Stimulated activated CD4-positive, alpha-beta T cell treated with anti-CD3 and anti-CD28 coated beads, Interleukin-4, amount 100 ng/mL, for 1 hour (primary cell): Measurements from ENCODE around the gene ATP13A5.

Experiments used
- DNase-seq: peaks from one replicate; pipeline ENCODE4 v3.0.0-alpha.2; 2020

The ATP13A5 gene

DNA sequence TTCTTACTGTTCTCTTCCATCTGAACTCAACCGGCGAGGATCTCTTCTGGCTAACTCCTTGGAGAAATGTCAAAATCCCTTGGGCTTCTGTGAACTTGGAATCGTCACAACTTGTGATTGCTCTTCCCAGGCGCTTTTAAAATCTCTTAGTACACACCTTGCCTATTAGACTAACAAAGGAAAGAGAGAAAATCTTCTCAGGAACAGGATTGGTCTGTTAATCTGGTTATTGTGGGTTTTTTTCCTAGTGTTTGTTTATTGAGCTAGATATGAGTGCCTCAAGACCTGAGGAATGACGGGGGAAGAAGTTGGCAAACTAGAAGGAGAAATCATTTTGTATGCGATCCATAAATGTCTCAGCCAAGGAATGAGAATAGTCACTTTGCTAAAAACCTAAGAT lies at the start of gene ATP13A5:
TSS of gene ATP13A5 (minus strand) at position 48 of the 400 bp plus-strand sequence. CDS start at position 20, 28 bp downstream.
- DNase-seq, result no peak

DNA sequence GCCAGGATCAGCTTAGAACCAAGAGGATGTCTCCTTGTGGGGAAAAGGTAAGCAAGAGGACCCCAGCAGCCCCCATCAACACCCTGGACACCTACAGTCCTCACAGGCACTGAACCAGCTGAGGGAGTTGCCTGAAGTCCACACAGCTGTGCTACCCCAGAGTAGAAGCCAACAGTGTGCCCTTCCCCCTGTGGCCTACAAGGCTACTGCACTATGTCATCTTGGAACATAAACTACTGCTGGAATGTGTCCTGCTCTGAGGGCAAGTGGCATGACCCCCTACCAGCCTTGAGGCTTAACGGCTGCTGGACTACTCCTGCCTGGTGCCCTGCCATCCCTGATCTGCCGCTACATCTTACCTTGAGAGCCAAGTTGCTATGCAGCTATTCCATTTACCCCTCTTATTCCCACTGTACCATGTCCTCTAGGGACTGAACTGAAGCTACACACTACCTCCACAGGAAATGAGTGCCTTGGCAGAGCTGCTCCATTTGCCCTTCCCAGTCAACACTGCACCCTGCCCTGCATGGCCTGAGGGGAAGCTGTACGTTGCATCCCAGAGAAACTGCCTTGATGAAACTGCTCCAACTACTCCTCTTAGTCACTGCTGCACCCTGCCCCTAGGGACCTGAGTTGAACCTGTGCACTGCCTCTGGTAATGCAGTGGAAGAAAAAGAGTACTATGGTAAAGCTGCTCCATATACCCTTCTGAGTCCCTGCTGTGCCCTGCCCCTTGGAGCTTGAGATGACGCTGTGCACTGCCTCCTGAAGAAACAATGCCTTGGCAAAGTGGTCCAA lies 40.2 kb upstream of the ATP13A5 start:
- no peak for DNase-seq

GRCh38 chr3:193416629-193417028 lies 38.1 kb upstream of the ATP13A5 start:
- no peak for DNase-seq

- no peak for DNase-seq
Measured at GRCh38 chr3:193407688-193408087, 29.1 kb upstream of the ATP13A5 start.

DNA sequence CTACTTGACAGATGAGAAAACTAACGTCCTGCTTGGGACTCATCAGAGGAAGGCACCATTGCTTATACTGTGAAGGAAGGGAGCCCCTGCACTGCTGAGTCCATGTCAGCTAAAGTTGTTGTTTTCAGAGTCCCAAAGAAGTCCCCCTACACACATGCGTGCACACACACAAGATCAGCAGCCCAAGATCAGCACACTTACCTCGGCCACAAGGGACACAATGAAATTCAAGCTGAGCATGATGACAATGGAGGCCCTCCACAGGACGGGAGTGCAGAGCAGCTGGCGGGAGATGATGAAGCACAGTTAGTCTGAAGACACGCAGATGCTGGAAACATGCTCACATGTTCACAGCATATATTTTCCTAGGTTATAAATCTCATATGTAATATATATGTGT lies 28.6 kb upstream of the ATP13A5 start:
- DNase-seq, result no peak

DNA sequence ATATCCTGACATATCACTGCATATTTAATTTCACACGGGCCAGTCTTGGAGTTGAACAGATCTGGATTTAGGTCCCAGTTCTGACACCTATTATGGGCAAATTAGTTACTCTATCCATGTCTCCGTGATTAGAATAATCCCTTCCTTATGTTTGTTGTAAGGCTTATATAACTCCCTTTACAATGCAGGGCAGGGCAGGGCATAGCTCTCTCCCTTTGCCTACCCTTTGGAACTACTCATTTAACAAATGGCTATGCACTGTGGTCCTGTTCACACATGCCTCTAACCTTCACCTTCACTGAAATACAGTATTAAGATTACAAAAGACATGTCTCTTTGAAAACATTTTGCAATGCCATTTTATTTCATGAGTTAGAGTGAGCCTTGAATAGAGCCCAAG lies 24.8 kb upstream of the ATP13A5 start:
- no peak for DNase-seq

DNA sequence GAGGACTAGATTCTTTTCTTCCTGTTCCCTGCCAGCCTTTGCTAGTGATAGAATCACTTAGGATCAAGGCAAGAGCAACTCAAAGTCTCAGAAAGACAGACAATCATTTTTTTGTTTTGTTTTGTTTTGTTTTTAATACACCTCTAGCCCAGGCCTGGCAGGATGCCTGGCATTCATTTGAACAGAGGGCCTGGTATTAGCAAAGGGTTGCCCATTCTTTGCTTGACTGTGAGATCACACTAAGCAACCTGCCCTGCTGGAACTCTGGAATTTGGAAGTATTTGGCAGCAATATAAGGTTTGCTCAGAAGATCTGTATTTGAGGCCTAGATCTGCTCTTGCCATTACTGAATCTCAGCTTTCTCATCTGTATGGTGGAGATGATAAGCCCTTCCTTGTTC lies 21.8 kb upstream of the ATP13A5 start:
- no peak for DNase-seq

- DNase-seq, result no peak
Measured at GRCh38 chr3:193396451-193397244, 18.1 kb upstream of the ATP13A5 start.

GRCh38 chr3:193391902-193392301 lies 13.3 kb upstream of the ATP13A5 start:
- no peak for DNase-seq

DNA sequence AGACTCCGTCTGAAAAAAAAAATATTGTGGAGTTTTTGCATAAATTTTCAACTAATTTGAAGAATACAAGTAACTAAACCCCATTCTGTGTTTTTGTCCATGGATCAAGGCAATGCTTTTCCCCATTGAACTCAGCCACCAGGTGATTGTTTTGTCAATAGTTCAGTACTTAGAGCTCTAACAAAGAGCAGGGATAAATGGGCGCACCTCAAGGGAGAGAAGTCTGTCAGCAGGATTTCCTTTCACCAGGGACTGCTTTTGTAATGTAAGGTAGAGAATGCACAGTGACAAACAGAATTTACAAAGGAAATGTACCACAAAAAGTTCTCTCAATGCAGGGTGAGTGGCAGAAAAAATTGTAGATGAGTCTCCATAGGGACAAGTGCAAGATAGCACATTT lies 10.8 kb upstream of the ATP13A5 start:
- DNase-seq, result no peak

DNA sequence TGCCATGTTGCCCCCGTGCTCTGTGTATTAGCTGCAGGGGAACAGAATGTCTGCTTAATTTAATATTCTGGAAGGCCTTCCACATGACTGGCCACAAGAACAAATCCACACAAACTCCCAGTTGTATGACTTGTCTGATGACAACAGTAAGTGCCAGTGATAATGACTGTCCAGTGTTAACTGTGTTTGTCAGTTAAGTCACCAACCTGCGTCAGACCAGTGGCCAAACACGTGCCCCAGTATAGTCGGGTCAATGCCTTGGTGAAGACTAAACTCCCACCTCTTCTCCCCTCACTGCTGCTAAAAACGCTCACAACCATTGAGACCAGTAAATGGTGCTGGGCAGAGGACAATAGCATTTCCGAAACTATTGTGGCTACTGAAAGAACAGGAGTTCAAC lies 9.8 kb upstream of the ATP13A5 start:
- no peak for DNase-seq

DNA sequence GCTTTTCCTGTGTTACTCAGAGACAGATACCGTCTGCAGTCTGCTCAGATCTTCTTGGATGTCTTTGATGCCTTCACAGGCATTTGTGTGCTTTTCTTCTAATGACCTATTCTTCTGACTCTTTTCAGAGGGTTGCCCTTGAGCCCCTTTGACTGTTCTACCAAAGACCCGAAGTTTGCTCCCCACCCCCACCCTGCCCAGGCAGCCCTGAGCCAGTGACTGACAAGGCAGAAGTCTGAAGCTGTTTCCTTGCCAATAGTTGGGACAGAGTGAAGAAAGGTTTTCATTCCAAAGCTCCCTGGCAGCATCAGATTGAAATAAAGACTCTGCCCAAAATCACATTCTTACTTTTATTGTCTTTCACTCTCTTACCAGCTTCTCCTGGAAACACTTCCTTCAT lies 9.0 kb upstream of the ATP13A5 start:
- no peak for DNase-seq

- DNase-seq, result no peak
Measured at GRCh38 chr3:193377591-193377990, 962 bp downstream of the ATP13A5 start.

GRCh38 chr3:193375614-193376013 lies 2.9 kb downstream of the ATP13A5 start:
- no peak for DNase-seq

- no peak for DNase-seq
Measured at GRCh38 chr3:193372783-193373182, 5.8 kb downstream of the ATP13A5 start.

- DNase-seq, result no peak
Measured at GRCh38 chr3:193367868-193368267, 10.7 kb downstream of the ATP13A5 start.

GRCh38 chr3:193357291-193357690 lies 21.3 kb downstream of the ATP13A5 start:
- no peak for DNase-seq

DNA sequence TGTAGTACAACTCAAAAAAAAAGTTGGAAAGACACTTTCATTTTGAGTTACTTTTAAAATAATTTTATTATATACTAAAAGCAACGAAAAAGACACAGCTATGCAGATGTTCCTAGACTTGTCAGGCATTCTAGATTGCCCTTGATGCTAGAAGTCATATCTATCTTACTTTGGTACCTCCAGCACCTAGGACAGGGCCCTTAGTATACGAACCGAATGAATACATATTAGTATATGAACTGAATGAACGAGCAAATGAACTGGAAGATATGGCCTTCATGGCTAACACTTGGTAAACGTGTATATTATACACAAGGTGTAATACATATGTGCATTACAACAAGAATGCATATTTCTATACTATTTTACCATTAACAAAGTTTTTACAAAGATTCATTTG lies 24.1 kb downstream of the ATP13A5 start:
- no peak for DNase-seq

DNA sequence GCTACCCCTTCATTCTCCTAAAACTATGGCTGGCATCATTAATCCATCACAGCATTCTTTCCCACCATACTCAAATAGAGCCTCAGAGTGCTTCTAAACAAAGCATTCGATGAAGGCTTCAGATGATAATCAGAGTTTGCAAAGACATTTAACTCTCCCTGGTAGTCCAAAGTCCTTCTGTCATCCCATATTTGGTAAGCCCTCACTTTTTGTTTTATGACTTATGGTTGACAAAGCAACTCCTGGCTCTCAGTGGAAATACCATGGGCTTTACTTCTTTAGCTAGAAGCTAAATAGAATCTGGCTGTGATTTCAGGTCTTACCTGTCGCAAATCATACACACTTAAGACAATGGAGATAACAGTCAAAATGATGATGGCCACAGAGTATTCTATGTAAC lies 27.8 kb downstream of the ATP13A5 start:
- no peak for DNase-seq

DNA sequence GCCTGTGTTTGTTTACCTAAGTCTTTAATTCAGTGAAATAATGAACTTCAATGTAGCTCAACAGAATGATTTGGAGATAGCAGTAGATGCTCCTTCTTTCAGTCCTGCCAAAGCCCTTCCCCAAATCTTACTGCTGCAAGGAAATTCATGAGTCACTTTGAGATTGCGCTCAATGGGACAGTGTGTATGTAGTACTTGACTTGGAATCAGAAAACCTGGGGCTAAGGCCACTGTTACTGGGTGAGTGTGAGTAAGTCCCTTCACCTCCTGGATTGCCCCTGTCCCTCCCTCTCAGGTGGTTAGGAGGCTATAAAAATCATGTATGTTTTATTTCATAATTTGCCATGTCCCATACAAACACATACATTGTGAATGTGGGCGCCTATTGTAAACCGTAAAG lies 29.9 kb downstream of the ATP13A5 start:
- no peak for DNase-seq

GRCh38 chr3:193347521-193348501 lies 30.7 kb downstream of the ATP13A5 start:
- no peak for DNase-seq

DNA sequence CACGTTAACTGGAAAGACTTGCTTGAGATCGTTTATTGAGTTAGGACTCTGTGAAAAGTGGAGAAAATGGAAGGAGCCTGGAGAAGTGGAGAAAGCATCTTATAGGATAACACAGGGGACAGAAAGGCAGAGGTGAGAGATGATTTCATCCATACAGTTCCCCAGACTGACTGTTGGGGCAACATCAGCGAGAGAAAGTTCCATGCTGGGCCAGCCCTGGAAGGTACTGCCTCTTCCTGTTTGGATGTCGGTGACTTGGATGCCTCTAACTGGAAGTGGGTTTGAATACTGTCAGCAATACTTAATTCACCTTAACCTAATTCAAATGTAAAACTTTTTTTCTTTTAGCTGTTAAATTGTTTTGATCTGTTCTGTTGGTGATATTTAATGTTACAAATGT lies 32.3 kb downstream of the ATP13A5 start:
- no peak for DNase-seq

DNA sequence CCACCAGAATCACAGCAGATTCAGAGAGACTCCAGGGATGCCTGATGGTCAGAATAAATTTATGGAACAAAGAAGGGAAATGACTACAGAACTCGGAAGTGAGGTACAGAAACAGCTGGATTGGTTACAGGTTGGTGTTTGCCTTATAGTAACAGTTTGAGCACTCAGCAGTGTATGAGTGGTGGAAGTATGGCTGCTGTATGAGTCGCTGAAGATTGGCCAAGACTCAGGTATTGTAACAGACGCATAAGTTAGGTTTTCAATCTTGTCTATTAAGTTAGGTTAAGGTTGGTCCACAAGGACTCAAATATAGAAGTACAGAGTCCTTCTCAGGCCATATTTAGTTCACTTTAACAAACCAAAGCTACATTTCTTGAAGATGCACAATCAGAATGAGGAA lies 33.1 kb downstream of the ATP13A5 start:
- DNase-seq, result no peak
